Measurements from ENCODE around the gene EVI5L.

EVI5L gene

DNA sequence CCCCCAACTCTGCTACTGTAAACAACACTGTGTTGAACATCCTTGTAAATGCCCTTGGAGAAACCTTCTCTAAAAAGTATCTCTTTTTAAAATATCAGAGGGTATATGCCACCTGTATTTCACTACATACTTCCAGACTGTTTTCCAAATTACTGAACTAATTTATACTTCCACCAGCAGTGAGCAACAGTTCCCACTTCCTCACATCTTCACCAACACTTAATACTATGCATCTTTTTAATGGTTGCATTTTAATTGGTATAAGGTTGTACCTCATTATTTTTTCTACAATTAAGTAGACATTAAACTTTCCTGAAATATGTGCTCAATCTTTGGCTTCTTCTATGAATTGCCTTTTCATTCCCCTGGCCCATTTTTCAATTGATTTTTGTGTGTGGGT lies 45.2 kb upstream of the EVI5L start:
- no peak for TF ChIP-seq ZNF565 (CRISPR knock-in tag; conservative IDR thresholded peaks at IDR 0.05; ENCODE audit: low read depth)
- TF ChIP-seq TOX (CRISPR knock-in tag; IDR thresholded peaks at IDR 0.05; ENCODE audit: borderline replicate concordance): no peak
- TF ChIP-seq POU6F1 (CRISPR knock-in tag; IDR thresholded peaks at IDR 0.05; ENCODE audit: borderline replicate concordance, low read depth): no peak
- no peak for TF ChIP-seq ZFP3 (CRISPR knock-in tag; IDR thresholded peaks at IDR 0.05)
- TF ChIP-seq ARNTL (CRISPR knock-in tag; IDR thresholded peaks at IDR 0.05; ENCODE audit: borderline replicate concordance, low read depth): no peak
- no peak for TF ChIP-seq BACH2 (CRISPR knock-in tag; IDR thresholded peaks at IDR 0.05; ENCODE audit: borderline replicate concordance)
- TF ChIP-seq GLIS3 (CRISPR knock-in tag; IDR thresholded peaks at IDR 0.05): no peak
- TF ChIP-seq OSR1 (CRISPR knock-in tag; IDR thresholded peaks at IDR 0.05): no peak
- no peak for TF ChIP-seq ESRRG (CRISPR knock-in tag; IDR thresholded peaks at IDR 0.05)
- TF ChIP-seq ZNF8 (CRISPR knock-in tag; IDR thresholded peaks at IDR 0.05): no peak
- no peak for TF ChIP-seq PPARA (CRISPR knock-in tag; IDR thresholded peaks at IDR 0.05; ENCODE audit: borderline replicate concordance)
- TF ChIP-seq PATZ1 (CRISPR knock-in tag; IDR thresholded peaks at IDR 0.05; ENCODE audit: borderline replicate concordance): no peak
- TF ChIP-seq TCF4 (CRISPR knock-in tag; IDR thresholded peaks at IDR 0.05; ENCODE audit: borderline replicate concordance): no peak
- no peak for TF ChIP-seq CSDC2 (CRISPR knock-in tag; IDR thresholded peaks at IDR 0.05)
- TF ChIP-seq, protein P1, sequence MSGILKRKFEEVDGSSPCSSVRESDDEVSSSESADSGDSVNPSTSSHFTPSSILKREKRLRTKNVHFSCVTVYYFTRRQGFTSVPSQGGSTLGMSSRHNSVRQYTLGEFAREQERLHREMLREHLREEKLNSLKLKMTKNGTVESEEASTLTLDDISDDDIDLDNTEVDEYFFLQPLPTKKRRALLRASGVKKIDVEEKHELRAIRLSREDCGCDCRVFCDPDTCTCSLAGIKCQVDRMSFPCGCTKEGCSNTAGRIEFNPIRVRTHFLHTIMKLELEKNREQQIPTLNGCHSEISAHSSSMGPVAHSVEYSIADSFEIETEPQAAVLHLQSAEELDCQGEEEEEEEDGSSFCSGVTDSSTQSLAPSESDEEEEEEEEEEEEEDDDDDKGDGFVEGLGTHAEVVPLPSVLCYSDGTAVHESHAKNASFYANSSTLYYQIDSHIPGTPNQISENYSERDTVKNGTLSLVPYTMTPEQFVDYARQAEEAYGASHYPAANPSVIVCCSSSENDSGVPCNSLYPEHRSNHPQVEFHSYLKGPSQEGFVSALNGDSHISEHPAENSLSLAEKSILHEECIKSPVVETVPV (CRISPR knock-in tag; IDR thresholded peaks at IDR 0.05): no peak
- no peak for TF ChIP-seq RARB (CRISPR knock-in tag; IDR thresholded peaks at IDR 0.05)
- TF ChIP-seq ISL1 (CRISPR knock-in tag; IDR thresholded peaks at IDR 0.05): no peak
- TF ChIP-seq ZC3H10 (CRISPR knock-in tag; IDR thresholded peaks at IDR 0.05): no peak
- TF ChIP-seq ZNF70 (CRISPR knock-in tag; IDR thresholded peaks at IDR 0.05): no peak
- TF ChIP-seq ZFP30 (CRISPR knock-in tag; IDR thresholded peaks at IDR 0.05): no peak
- no peak for ATAC-seq

GRCh38 chr19:7787141-7787540 lies 42.9 kb upstream of the EVI5L start:
- no peak for ATAC-seq
- TF ChIP-seq OSR1 (CRISPR knock-in tag; IDR thresholded peaks at IDR 0.05) (no peak), BACH2 (CRISPR knock-in tag; IDR thresholded peaks at IDR 0.05; ENCODE audit: borderline replicate concordance) (no peak), TCF4 (CRISPR knock-in tag; IDR thresholded peaks at IDR 0.05; ENCODE audit: borderline replicate concordance) (no peak), ZFP3 (CRISPR knock-in tag; IDR thresholded peaks at IDR 0.05) (no peak)

DNA sequence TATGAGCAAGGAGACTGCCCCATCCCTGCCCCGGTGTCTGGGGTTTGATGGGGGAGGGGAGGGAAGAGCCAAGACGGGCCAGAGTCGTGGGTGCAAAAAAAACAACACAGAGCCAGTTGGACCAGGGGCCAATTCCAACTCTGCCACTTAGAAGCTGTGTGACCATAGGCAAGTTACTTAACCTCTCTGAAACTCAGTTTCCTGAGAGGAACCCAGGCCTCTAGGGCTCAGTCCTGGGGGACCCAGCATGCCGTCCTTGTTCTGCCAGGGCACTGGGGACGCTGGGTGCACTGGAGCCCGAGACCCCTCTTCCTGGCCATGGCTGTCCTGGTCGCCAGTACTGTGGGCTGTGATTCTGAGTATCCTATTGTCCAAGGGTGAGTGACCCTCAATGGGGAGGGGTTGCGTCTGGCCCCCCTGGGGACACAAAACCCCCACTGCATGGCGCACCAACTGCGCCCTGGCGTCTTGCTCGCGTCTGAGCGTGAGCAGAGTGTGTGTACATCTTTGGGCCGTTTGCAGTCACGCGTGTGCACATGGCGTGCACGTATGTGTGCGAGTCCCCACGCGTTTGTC lies 42.3 kb upstream of the EVI5L start:
- no peak for ATAC-seq
- TF ChIP-seq SNAI2 (CRISPR knock-in tag; IDR thresholded peaks at IDR 0.05) (no peak), ZNF70 (CRISPR knock-in tag; IDR thresholded peaks at IDR 0.05) (no peak), RARB (CRISPR knock-in tag; IDR thresholded peaks at IDR 0.05) (no peak), TCF4 (CRISPR knock-in tag; IDR thresholded peaks at IDR 0.05; ENCODE audit: borderline replicate concordance) (no peak), ESRRG (CRISPR knock-in tag; IDR thresholded peaks at IDR 0.05) (no peak), OSR1 (CRISPR knock-in tag; IDR thresholded peaks at IDR 0.05) (no peak), PPARA (CRISPR knock-in tag; IDR thresholded peaks at IDR 0.05; ENCODE audit: borderline replicate concordance) (no peak), CSDC2 (CRISPR knock-in tag; IDR thresholded peaks at IDR 0.05) (no peak), ZFP30 (CRISPR knock-in tag; IDR thresholded peaks at IDR 0.05) (no peak), BACH2 (CRISPR knock-in tag; IDR thresholded peaks at IDR 0.05; ENCODE audit: borderline replicate concordance) (no peak), CREB5 (CRISPR knock-in tag; IDR thresholded peaks at IDR 0.05; ENCODE audit: low read depth) (no peak), ZNF565 (CRISPR knock-in tag; conservative IDR thresholded peaks at IDR 0.05; ENCODE audit: low read depth) (no peak), ZNF8 (CRISPR knock-in tag; IDR thresholded peaks at IDR 0.05) (no peak), PATZ1 (CRISPR knock-in tag; IDR thresholded peaks at IDR 0.05; ENCODE audit: borderline replicate concordance) (no peak)
- TF ChIP-seq, protein P1 (CRISPR knock-in tag; IDR thresholded peaks at IDR 0.05): no peak
